Activated CD8-positive, alpha-beta T cell treated with anti-CD3 and anti-CD28 coated beads for 36 hours (primary cell): ENCODE results near the gene HRAS. TPM values are rescaled to one million over a fixed set of nuclear protein-coding genes. Genes with fewer than 3 reads are reported as not detected.
A peak's percentile ranks its signal among the peaks of the same experiment; 100 is the strongest.

Source experiments
- ATAC-seq: fragments of 200-7000 bp; cut with Tn5 transposase; one replicate; pipeline ENCODE4 v1.10.0; 2021; ENCODE audit warnings: mild to moderate bottlenecking, moderate library complexity
- CTCF ChIA-PET: fragments of 350-600 bp; sonication (Branson Sonifier 250); formaldehyde crosslinking; loops from one replicate; lab custom pipeline; 2021; ENCODE audit warnings: antibody characterized with exemption; lab: Charles Lee
- POLR2A ChIA-PET: fragments of 350-600 bp; sonication (Branson Sonifier 250); formaldehyde crosslinking; loops from one replicate; lab custom pipeline; 2021; ENCODE audit warnings: antibody characterized with exemption; lab: Charles Lee
- DNase-seq: peaks from one replicate; pipeline ENCODE4 v3.0.0-alpha.2; 2020
- H3K27ac Mint-ChIP-seq: one replicate; pipeline ENCODE4 v1.8.0; 2021; ENCODE audit warnings: mild to moderate bottlenecking, mixed read lengths
- H3K27me3 Mint-ChIP-seq: one replicate; pipeline ENCODE4 v1.8.0; 2021; ENCODE audit warnings: mixed read lengths
- H3K36me3 Mint-ChIP-seq: one replicate; pipeline ENCODE4 v1.8.0; 2021; ENCODE audit warnings: low read depth, mixed read lengths
- H3K4me1 Mint-ChIP-seq: one replicate; pipeline ENCODE4 v1.8.0; 2021; ENCODE audit warnings: low read depth, mixed read lengths
- H3K4me3 Mint-ChIP-seq: one replicate; pipeline ENCODE4 v1.8.0; 2021; ENCODE audit warnings: mild to moderate bottlenecking, moderate library complexity, mixed read lengths
- H3K9me3 Mint-ChIP-seq: one replicate; pipeline ENCODE4 v1.8.0; 2021; ENCODE audit warnings: mixed read lengths
- intact Hi-C: fragments of 100-400 bp; cut with micrococcal nuclease; formaldehyde crosslinking; loops from one replicate; pipeline ENCODE4 v1.10.0; 2022
- total RNA-seq, 2 experiments: library from RNA; stranded (reverse); gene quantifications; one replicate each; pipeline ENCODE4 v1.2.3, GENCODE V29; 2021
- TF ChIP-seq, protein P1 (sequence below): fragments of 200-600 bp; IDR thresholded peaks from one replicate; pipeline ENCODE4 v1.8.0; 2022; ENCODE audit warnings: antibody characterized with exemption, mild to moderate bottlenecking

HRAS gene
- total RNA-seq, 2 experiments from 2014 or later = 30.4 to 34.6 TPM

DNA sequence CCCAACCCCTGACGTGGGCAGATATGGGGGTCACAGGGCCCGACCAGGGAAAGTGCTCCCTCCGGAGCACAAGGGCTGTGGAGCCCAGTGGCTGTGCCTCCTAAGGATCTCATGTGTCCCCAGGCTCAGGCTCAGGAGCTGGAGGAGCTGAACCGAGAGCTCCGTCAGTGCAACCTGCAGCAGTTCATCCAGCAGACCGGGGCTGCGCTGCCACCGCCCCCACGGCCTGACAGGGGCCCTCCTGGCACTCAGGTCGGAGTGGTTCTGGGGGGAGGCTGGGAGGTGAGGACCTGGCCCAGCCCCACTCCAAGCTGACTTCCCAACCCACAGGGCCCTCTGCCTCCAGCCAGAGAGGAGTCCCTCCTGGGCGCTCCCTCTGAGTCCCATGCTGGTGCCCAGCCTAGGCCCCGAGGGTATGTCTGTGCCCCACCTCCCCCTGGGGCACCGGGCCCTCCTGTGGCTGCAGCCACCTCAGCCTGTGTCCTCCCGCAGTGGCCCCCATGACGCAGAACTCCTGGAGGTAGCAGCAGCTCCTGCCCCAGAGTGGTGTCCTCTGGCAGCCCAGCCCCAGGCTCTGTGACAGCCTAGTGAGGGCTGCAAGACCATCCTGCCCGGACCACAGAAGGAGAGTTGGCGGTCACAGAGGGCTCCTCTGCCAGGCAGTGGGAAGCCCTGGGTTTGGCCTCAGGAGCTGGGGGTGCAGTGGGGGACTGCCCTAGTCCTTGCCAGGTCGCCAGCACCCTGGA is 27.9 kb upstream of the HRAS start:
- TF ChIP-seq, protein P1, sequence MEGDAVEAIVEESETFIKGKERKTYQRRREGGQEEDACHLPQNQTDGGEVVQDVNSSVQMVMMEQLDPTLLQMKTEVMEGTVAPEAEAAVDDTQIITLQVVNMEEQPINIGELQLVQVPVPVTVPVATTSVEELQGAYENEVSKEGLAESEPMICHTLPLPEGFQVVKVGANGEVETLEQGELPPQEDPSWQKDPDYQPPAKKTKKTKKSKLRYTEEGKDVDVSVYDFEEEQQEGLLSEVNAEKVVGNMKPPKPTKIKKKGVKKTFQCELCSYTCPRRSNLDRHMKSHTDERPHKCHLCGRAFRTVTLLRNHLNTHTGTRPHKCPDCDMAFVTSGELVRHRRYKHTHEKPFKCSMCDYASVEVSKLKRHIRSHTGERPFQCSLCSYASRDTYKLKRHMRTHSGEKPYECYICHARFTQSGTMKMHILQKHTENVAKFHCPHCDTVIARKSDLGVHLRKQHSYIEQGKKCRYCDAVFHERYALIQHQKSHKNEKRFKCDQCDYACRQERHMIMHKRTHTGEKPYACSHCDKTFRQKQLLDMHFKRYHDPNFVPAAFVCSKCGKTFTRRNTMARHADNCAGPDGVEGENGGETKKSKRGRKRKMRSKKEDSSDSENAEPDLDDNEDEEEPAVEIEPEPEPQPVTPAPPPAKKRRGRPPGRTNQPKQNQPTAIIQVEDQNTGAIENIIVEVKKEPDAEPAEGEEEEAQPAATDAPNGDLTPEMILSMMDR = no peak
- no peak overlapping the region for H3K4me3 Mint-ChIP-seq
- CTCF ChIA-PET = interaction anchor here (2.9 kb wide), 1 partner anchor 8 kb away, joined by 14 read pairs; no protein-coding TSS in a partner anchor
- no peak overlapping the region for H3K27ac Mint-ChIP-seq
- peaks cover 23% of the 10 kb centered on the region for H3K36me3 Mint-ChIP-seq
- H3K9me3 Mint-ChIP-seq = no peaks in the 10 kb centered on the region
- peaks cover 9% of the 10 kb centered on the region for H3K4me1 Mint-ChIP-seq
- H3K27me3 Mint-ChIP-seq = no peaks in the 10 kb centered on the region
- intact Hi-C loops = no loop called here
- DNase-seq = no peak
- POLR2A ChIA-PET = interaction anchor here (0.6 to 2.0 kb wide), 3 partner anchors 9 to 53 kb away, joined by 3 to 8 read pairs (median 3); partner anchors contain the start of genes IRF7 and PHRF1
- ATAC-seq = no peak

DNA sequence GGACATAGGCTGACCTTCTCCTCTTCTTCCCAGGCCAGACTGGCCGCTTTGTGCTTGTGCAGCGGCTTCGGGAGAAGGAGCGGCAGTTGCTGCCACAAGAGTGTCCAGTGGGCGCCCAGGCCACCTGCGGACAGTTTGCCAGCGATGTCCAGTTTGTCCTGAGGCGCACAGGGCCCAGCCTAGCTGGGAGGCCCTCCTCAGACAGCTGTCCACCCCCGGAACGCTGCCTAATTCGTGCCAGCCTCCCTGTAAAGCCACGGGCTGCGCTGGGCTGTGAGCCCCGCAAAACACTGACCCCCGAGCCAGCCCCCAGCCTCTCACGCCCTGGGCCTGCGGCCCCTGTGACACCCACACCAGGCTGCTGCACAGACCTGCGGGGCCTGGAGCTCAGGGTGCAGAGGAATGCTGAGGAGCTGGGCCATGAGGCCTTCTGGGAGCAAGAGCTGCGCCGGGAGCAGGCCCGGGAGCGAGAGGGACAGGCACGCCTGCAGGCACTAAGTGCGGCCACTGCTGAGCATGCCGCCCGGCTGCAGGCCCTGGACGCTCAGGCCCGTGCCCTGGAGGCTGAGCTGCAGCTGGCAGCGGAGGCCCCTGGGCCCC is 26.8 kb upstream of the HRAS start:
- no peaks in the 10 kb centered on the region for H3K27me3 Mint-ChIP-seq
- ChIA-PET CTCF (interaction anchor here (1.3 to 1.4 kb wide), 2 partner anchors 43 to 134 kb away, joined by 3 read pairs; partner anchors contain the start of gene TMEM80), POLR2A (interaction anchor here (1.2 to 2.0 kb wide), 4 partner anchors 14 to 26 kb away, joined by 3 to 8 read pairs (median 4); partner anchors contain the start of genes LRRC56 and PHRF1)
- H3K27ac Mint-ChIP-seq = no peak overlapping the region
- H3K9me3 Mint-ChIP-seq = no peaks in the 10 kb centered on the region
- H3K4me1 Mint-ChIP-seq = peaks cover 9% of the 10 kb centered on the region
- DNase-seq (no peak), ATAC-seq (no peak)
- TF ChIP-seq, protein P1 = no peak
- H3K36me3 Mint-ChIP-seq = peaks cover 16% of the 10 kb centered on the region
- intact Hi-C loops = no loop called here
- H3K4me3 Mint-ChIP-seq = peak overlapping the region; percentile 89

DNA sequence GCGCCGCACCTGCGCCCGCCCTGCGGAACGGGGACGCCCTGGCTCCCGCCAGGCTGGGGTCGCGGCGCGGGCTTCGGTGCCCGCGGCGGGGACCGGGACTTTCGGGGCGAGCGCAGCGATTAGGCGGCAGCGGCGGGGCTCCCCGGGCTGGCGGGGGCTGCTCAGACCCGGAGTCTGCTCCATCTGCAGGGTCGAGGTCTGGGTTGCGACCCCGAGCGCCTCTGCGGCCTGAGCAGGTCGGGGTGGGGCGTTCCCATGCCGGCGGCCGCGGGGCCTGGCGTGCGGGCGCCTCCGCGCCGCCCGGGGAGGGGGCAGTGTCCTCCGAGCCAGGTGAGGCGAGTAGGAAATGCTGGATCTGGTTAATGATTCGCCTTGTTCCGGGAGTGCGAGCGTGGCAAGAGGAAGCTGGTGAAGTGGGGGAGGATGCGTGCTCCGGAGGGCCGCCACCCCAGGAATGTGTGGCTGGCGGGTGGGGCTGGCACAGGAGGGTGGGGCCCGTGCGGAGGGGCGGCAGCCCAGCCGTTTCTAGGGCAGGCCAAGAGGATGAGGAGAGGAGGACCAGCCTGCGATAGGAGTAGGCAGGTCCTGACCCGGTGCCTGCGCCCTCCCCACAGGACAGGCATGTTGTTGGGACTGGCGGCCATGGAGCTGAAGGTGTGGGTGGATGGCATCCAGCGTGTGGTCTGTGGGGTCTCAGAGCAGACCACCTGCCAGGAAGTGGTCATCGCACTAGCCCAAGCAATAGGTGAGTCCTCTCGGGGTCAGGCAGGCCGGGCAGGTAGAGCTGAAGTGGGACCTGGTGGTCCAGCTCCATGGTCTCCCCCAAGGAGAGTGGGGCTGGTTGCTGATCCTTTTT is 26.0 kb upstream of the HRAS start:
- ChIA-PET CTCF (interaction anchor here (1.3 to 1.4 kb wide), 2 partner anchors 42 to 134 kb away, joined by 3 read pairs; partner anchors contain the start of gene TMEM80), POLR2A (interaction anchor here (1.2 to 2.0 kb wide), 4 partner anchors 14 to 25 kb away, joined by 3 to 8 read pairs (median 4); partner anchors contain the start of genes LRRC56 and PHRF1)
- Mint-ChIP-seq H3K4me3 (peak overlapping the region; percentile 89), H3K27me3 (peaks cover 2% of the 10 kb centered on the region), H3K4me1 (peaks cover 11% of the 10 kb centered on the region), H3K36me3 (peaks cover 8% of the 10 kb centered on the region), H3K9me3 (no peaks in the 10 kb centered on the region), H3K27ac (peak overlapping the region; percentile 30)
- peak; percentile 29 for ATAC-seq
- no peak for DNase-seq
- TF ChIP-seq, protein P1 = no peak
- intact Hi-C loops = no loop called here

DNA sequence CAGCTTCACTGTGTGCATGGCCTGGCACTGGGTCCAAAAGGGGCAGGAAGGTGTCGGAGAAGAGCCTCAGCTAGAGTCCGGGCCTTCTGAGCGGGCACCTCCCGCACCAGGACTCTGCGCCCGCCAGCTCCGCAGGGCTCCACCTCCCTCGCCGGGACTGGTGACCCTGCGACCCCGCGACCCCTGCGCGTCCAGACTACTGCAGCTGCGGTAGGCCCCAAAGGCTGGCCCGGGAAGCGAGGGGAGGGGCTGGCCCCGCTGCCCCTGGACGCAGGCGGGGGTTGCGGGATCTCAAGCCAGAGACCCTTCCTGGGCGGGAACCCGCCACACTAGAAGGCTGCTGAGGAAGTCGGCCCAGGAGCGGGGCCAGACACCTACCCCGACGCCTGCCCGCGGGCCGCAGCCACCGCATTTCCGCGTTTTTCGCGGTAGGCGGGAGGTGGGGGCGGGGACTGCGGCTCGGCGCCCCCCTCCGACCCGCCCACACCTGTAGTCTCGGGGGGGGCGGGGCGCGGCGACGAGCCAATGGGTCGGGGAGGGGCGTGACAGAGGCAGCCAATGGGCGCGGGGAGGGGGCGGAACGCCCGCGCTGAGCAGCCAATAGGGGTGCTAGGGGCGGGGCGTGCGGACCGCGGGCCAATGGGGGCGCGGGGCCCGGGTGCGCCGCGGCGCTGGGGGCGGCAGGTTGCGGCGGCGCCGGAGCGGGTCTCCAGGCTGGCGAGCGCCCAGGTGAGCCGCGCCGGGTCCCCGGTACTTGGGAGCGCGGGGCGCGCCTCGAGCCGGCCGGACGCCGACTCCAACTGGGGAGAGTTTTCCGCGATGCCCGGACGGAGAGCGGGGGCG is 25.1 kb upstream of the HRAS start, which contains the start of the genes LMNTD2 and RASSF7:
TSS of gene LMNTD2 (minus strand) at position 434 of the 843 bp plus-strand sequence. CDS start at position 412, 22 bp downstream.
TSS of gene RASSF7 (plus strand) at position 666 of the 843 bp plus-strand sequence. CDS start 799 bp downstream, outside the sequence.
- Mint-ChIP-seq H3K27me3 (peaks cover 2% of the 10 kb centered on the region), H3K27ac (peak within 1 kb of the TSS; percentile 30), H3K4me1 (peaks cover 11% of the 10 kb centered on the region), H3K9me3 (no peaks in the 10 kb centered on the region), H3K36me3 (peaks cover 8% of the 10 kb centered on the region), H3K4me3 (peak within 1 kb of the TSS; percentile 89)
- CTCF ChIA-PET = interaction anchor here (0.7 to 1.4 kb wide), 4 partner anchors 41 to 163 kb away, joined by 3 to 5 read pairs (median 3); partner anchors contain the start of gene TMEM80
- POLR2A ChIA-PET = interaction anchor here (0.6 to 1.9 kb wide), 6 partner anchors 15 to 52 kb away, joined by 3 to 10 read pairs (median 3); partner anchors contain the start of genes HRAS and LRRC56
- DNase-seq (peak; percentile 95), ATAC-seq (peak; percentile 96)
- intact Hi-C loops = no loop called here
- TF ChIP-seq, protein P1 = no peak
